Peyer's patch (tissue), 4 donors: Measurements from ENCODE around the gene MILR1. TPM values are rescaled to one million over a fixed set of nuclear protein-coding genes. Genes with fewer than 3 reads are reported as not detected.

ENCODE experiments used
- DNase-seq, 3 donors: peaks; one replicate each; pipeline ENCODE4 v3.0.0-alpha.2; 2017 to 2019
- H3K27ac ChIP-seq, 4 donors: fragments of 200-600 bp; sonication (generic); one replicate each; pipeline ENCODE4 v1.5.1; 2016 to 2019
- H3K27me3 ChIP-seq, 2 donors: fragments of 200-600 bp; sonication (generic); one replicate each; pipeline ENCODE4 v1.5.1; 2019
- H3K36me3 ChIP-seq, 3 donors: fragments of 200-600 bp; sonication (generic); one replicate each; pipeline ENCODE4 v1.5.1; 2016 to 2019
- H3K4me1 ChIP-seq, 4 donors: fragments of 200-600 bp; sonication (generic); one replicate each; pipeline ENCODE4 v1.5.1; 2016 to 2019
- H3K4me3 ChIP-seq, 4 donors: fragments of 200-600 bp; sonication (generic); 1 replicate in 3 of 4; 2 replicates in 1 of 4; pipeline ENCODE4 v1.5.1; 2016 to 2019; ENCODE audit warnings: mild to moderate bottlenecking in 1 of 4
- H3K9me3 ChIP-seq, 4 donors: fragments of 200-600 bp; sonication (generic); one replicate each; pipeline ENCODE4 v1.5.1; 2016 to 2019; ENCODE audit warnings: mild to moderate bottlenecking in 1 of 4
- POLR2A ChIP-seq, 2 donors: fragments of 450-650 bp; IDR thresholded peaks; one replicate each; pipeline ENCODE4 v1.5.1; 2017; ENCODE audit warnings: antibody characterized with exemption in 2 of 2, mild to moderate bottlenecking in 2 of 2, moderate library complexity in 2 of 2
- total RNA-seq, 4 donors: library from RNA; depleted of rRNA; stranded (reverse); fragments of >200 nt; gene quantifications; one replicate each; pipeline ENCODE4 v1.1.0, GENCODE V29; 2016
- TF ChIP-seq, protein P1 (sequence below), 6 experiments: fragments of 450-650 bp in 4 of 6; fragments of 200-600 bp in 2 of 6; sonication (generic) in 1 of 6; IDR thresholded peaks; one replicate each; pipeline ENCODE4 v1.5.1; 2017 to 2019; ENCODE audit warnings: antibody characterized with exemption in 6 of 6, mild to moderate bottlenecking in 3 of 6, moderate library complexity in 1 of 6

MILR1 gene
- total RNA-seq, 4 donors from 2014 or later, result 3.3 to 10.7 (median 5.6) TPM; not detected in 1

DNA sequence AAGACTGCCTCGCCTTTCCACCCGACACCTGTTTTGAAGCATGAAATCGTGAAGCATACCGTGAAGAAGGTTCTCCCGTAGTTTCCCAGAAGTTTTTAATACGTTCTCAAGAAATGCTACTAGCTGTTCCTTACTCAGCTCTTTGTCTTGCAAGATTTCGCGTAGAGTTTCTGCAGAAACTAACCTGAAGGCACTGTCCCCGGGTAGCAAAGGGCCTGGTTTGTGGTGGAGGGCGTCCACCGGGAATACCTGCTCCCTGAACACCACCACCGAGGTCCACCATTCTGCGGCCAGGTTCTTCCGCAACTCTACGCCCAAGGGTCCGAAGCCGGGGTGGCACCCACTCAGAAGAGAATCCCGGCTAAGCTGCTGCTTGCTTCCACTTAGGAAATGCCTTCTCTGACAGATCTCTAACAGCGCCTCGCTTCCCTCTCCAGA lies 47.5 kb downstream of the MILR1 start:
- Histone ChIP-seq H3K9me3 (no peaks in the 10 kb centered on the region), H3K27ac (peak overlapping the region; percentile 66 to 92 (median 84)), H3K4me3 (peak overlapping the region; percentile 62 to 90 (median 70)), H3K4me1 (peaks cover 0 to 49% (median 9%) of the 10 kb centered on the region in 4 donors), H3K27me3 (no peaks in the 10 kb centered on the region), H3K36me3 (peaks cover 0 to 43% (median under 1%) of the 10 kb centered on the region in 3 donors)
- TF ChIP-seq, protein P1, sequence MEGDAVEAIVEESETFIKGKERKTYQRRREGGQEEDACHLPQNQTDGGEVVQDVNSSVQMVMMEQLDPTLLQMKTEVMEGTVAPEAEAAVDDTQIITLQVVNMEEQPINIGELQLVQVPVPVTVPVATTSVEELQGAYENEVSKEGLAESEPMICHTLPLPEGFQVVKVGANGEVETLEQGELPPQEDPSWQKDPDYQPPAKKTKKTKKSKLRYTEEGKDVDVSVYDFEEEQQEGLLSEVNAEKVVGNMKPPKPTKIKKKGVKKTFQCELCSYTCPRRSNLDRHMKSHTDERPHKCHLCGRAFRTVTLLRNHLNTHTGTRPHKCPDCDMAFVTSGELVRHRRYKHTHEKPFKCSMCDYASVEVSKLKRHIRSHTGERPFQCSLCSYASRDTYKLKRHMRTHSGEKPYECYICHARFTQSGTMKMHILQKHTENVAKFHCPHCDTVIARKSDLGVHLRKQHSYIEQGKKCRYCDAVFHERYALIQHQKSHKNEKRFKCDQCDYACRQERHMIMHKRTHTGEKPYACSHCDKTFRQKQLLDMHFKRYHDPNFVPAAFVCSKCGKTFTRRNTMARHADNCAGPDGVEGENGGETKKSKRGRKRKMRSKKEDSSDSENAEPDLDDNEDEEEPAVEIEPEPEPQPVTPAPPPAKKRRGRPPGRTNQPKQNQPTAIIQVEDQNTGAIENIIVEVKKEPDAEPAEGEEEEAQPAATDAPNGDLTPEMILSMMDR (IDR thresholded peaks at IDR 0.05), result no peak
- TF ChIP-seq POLR2A (IDR thresholded peaks at IDR 0.05), result no peak
- no peak for DNase-seq

DNA sequence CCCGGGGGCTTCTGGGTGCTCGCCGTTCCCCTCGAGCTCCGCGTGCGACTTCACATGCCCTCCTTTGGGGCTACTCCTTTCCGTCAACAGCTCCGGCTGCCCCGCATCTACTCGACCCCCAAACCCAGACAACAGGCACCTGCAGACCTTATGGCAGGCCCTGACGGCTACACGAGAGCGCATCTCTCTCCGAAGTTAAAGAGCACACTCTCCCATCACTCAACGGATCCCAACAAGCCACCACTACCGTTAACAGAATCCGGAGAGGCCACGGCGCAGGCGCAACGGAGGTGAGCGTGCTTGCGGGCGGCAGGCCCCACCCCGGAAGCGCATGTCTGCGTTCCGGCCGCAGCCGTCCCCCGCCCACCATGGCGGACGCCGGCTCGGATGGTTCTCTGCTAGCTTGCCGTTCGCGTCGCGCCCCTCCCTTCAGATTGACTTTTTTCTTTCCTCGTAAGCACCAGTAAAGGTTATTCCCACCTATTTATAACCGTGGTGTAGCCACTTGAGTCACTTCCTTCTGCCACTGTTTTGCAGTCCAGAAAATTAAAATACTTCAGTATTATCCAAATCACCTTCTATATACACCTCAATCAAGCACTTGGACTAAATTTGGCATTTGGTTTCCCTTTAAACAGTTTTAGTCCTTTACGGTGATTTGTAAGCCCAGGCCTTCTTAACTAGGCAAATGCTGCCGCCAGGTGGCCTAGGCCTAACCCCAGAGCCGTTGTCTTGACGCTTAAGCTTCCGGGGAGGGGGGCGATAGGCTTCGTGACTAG lies 48.1 kb downstream of the MILR1 start, which contains the start of gene POLG2:
POLG2 (minus strand) TSS at position 269 of the 779 bp plus-strand sequence; CDS start at position 183, 86 bp downstream.
- Histone ChIP-seq H3K27ac (peak within 1 kb of the TSS; percentile 66 to 92 (median 84)), H3K4me1 (peaks cover 0 to 55% (median 9%) of the 10 kb centered on the region in 4 donors), H3K27me3 (no peaks in the 10 kb centered on the region), H3K9me3 (no peaks in the 10 kb centered on the region), H3K36me3 (peaks cover 0 to 49% (median 3%) of the 10 kb centered on the region in 3 donors), H3K4me3 (peak within 1 kb of the TSS; percentile 62 to 90 (median 70))
- TF ChIP-seq, protein P1 (IDR thresholded peaks at IDR 0.05), result peak; percentile 27 to 66 (median 56)
- peak in 1 of 2 donors; percentile 59 for TF ChIP-seq POLR2A (IDR thresholded peaks at IDR 0.05)
- peak; percentile 92 to 97 (median 94) for DNase-seq

DNA sequence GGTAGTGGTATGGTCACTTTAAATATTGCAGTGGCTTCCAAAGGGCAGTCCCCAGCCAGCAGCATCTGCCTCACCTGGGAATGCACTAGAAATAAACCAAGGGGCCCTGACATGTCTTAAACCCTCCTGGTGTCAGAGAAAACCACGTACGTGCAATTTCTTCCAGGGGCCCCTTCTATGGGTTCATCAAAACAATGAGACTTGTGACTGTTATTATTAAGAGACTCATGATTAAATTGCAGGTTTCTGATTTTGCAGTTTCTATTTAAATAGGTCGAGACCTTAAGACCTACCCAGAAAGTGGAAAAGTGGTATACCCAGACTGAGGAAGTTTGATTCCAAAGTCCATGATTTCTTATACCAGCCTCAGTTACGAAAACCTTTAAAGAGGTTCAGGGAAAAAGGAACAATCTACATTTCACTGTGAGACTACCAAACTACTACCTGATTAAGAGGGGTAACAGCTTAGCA lies 48.7 kb downstream of the MILR1 start:
- DNase-seq, result no peak
- Histone ChIP-seq H3K36me3 (peaks cover 0 to 55% (median 3%) of the 10 kb centered on the region in 3 donors), H3K9me3 (no peaks in the 10 kb centered on the region), H3K27me3 (no peaks in the 10 kb centered on the region), H3K4me3 (peak overlapping the region; percentile 62 to 90 (median 70)), H3K27ac (peak overlapping the region; percentile 66 to 92 (median 84)), H3K4me1 (peaks cover 0 to 60% (median 9%) of the 10 kb centered on the region in 4 donors)
- TF ChIP-seq POLR2A (IDR thresholded peaks at IDR 0.05), result no peak
- TF ChIP-seq, protein P1 (IDR thresholded peaks at IDR 0.05), result no peak

DNA sequence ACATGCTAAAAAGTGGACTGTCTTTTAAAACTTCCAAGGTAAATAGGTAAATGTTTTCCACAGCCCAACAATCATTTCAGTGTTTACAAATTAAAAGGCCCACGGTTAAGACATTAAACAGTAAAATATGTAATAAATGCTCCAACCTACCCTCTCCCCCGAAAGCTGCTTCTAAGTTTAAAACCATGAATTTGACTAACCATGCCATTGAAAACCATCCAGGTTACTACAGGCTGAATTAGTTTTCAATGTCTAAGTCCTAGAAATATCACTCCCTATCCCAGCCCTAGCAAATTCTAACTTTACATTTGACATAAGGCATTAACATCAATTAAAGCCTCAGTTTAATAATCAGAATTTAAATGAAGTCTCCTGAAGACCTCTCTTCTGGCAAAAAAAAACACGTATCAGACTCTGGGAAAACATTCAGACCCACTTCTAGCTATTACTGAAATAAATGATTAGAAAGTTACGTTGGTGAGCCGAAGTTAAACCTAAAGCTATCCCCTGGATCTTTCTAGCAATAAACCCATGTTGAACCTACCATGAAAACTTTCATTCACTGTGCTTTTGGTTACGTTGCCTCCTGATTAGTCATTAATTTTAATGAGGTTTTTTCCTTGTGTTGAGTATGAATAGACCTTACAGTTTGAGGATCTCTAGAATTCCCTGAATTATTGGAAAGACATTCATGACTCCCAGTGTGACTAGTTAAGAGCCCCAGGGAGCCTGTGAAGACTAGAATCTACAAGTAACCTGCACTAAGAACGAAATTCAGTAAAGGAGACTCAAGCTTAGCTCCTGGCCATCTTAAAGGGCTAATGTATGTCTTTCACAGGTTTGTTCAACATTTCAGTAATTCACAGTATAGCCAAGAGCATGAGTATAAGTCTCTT lies 49.6 kb downstream of the MILR1 start:
- Histone ChIP-seq H3K36me3 (peaks cover 0 to 56% (median 5%) of the 10 kb centered on the region in 3 donors), H3K27me3 (no peaks in the 10 kb centered on the region), H3K27ac (peak overlapping the region in 1 of 4 donors; percentile 82), H3K4me1 (peaks cover 0 to 70% (median 10%) of the 10 kb centered on the region in 4 donors), H3K4me3 (no peak overlapping the region), H3K9me3 (no peaks in the 10 kb centered on the region)
- DNase-seq, result no peak
- TF ChIP-seq, protein P1 (IDR thresholded peaks at IDR 0.05), result no peak
- TF ChIP-seq POLR2A (IDR thresholded peaks at IDR 0.05), result no peak

DNA sequence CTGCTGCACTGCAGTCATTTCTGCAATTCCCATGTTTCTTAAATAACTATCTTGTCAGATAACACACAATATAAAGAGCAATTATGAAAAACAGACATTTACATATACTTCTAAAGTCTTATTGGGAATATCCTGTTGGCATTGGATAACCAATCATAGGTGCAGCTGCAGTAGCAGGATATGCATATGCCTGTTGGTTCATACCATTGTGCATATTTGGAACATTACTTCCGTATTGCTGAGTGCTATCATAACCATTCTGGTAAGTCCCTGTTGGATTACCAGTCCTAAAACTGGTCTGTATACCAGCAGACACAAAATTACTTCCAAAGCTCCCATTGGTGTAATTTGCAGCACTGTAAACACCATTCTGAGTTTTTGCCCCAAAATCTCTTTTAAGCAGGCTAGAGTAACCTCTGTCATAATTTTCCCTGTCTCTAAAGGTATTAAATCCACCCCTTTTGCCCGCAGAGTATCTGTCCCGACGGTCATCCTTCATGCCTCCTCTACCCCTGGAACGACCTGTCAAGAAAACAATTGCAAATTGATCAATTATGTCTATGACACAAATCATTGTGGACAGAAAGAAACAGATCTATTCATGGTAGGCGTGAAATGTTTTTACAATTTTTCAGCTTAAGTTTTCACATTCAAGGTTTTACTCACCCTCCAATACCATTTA lies 51.0 kb downstream of the MILR1 start:
- Histone ChIP-seq H3K4me1 (peaks cover 0 to 76% (median 8%) of the 10 kb centered on the region in 4 donors), H3K27ac (no peak overlapping the region), H3K4me3 (no peak overlapping the region), H3K36me3 (peaks cover 0 to 67% (median 6%) of the 10 kb centered on the region in 3 donors), H3K9me3 (no peaks in the 10 kb centered on the region), H3K27me3 (no peaks in the 10 kb centered on the region)
- DNase-seq, result no peak
- no peak for TF ChIP-seq POLR2A (IDR thresholded peaks at IDR 0.05)
- TF ChIP-seq, protein P1 (IDR thresholded peaks at IDR 0.05), result no peak
